ENCODE data around the gene MFSD1.

DNA sequence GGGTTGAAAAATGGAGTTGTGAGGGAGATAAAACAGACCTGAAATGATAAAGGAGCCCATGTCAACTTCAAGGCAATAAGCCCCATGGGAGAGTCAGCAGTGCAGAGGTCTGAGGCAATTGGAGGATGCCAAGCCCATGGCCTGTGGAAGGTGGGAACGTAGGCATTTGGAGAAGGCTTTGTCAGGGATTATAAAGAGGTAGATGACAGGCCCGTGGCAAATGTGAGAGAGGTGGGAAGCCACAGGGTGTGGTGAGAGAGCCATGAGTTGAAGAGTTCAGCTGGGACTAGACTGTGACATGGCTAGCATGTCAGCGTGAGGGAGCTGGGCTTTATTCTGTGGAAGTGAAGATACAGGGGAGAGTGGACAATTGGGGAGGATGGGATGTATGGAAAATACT lies 35.4 kb downstream of the MFSD1 start:
- no peak for TF ChIP-seq POLR2A (IDR thresholded peaks at IDR 0.05)
- TF ChIP-seq, protein P1, sequence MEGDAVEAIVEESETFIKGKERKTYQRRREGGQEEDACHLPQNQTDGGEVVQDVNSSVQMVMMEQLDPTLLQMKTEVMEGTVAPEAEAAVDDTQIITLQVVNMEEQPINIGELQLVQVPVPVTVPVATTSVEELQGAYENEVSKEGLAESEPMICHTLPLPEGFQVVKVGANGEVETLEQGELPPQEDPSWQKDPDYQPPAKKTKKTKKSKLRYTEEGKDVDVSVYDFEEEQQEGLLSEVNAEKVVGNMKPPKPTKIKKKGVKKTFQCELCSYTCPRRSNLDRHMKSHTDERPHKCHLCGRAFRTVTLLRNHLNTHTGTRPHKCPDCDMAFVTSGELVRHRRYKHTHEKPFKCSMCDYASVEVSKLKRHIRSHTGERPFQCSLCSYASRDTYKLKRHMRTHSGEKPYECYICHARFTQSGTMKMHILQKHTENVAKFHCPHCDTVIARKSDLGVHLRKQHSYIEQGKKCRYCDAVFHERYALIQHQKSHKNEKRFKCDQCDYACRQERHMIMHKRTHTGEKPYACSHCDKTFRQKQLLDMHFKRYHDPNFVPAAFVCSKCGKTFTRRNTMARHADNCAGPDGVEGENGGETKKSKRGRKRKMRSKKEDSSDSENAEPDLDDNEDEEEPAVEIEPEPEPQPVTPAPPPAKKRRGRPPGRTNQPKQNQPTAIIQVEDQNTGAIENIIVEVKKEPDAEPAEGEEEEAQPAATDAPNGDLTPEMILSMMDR (IDR thresholded peaks at IDR 0.05 in 4 of 5, conservative IDR thresholded peaks at IDR 0.05 in 1 of 5) = no peak
